ENCODE results near the gene RMND5A. TPM values are rescaled to one million over a fixed set of nuclear protein-coding genes. Genes with fewer than 3 reads are reported as not detected.

The RMND5A gene, protein sequence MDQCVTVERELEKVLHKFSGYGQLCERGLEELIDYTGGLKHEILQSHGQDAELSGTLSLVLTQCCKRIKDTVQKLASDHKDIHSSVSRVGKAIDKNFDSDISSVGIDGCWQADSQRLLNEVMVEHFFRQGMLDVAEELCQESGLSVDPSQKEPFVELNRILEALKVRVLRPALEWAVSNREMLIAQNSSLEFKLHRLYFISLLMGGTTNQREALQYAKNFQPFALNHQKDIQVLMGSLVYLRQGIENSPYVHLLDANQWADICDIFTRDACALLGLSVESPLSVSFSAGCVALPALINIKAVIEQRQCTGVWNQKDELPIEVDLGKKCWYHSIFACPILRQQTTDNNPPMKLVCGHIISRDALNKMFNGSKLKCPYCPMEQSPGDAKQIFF
- total RNA-seq (2014; rRNA removed; shearing (Covaris generic)) = 32.1 and 42.2 TPM in 2 replicates
- polyA plus RNA-seq (2015; cell fraction: cytosol; rRNA removed) = 18.2 and 21.0 TPM in 2 replicates
- polyA plus RNA-seq (2015; cell fraction: nucleus; rRNA removed) = 14.9 and 15.0 TPM in 2 replicates

DNA sequence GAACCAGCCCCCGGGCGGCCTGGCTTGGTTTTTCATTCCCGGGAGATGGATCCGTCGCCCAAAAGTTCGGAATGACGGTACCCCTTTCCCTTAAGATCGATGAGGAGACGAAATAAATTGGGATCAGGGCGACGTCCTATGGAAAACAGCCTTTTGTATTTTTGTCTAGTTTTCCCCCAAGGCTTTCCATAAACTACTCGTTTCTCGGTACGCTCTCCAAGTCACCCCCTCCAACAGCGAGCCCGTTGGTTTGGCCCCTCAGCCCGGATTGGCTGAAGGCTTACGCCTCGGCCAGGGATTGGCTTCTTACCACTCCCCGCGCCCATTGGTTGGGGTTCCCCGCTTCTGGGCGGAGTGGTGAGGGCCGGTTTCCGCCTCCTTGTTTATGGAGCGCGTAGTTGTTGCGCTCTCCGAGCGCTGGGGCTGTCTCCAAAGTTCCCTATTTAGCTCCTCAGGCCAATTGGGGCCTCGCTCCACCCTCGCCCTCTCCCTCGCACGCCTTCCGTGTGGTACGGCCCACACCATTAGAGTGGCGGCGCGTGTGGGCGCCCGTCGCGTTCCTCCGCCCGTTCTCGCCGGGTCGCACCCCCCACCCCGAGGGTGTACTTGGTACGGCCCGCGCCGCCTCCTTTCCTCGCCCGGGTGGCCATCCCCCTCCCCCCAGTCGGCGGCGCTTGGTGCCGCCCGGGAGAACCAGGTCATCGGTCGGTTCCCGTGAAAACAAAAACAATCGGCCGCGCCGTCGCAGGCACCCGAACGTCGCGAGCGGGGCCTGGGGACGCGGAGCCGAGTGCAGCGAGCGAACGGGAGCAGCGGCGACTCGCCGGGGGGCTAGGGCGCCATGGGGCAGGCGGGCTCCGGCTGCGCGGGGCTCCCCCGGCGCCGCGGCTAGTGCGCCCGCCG, at the start of gene RMND5A:
TSS of gene RMND5A (plus strand) at position 655 of the 903 bp plus-strand sequence. CDS start 377 bp downstream, outside the sequence.
- DNase-seq (ENCODE audit: low read depth) = peak; percentile 87

DNA sequence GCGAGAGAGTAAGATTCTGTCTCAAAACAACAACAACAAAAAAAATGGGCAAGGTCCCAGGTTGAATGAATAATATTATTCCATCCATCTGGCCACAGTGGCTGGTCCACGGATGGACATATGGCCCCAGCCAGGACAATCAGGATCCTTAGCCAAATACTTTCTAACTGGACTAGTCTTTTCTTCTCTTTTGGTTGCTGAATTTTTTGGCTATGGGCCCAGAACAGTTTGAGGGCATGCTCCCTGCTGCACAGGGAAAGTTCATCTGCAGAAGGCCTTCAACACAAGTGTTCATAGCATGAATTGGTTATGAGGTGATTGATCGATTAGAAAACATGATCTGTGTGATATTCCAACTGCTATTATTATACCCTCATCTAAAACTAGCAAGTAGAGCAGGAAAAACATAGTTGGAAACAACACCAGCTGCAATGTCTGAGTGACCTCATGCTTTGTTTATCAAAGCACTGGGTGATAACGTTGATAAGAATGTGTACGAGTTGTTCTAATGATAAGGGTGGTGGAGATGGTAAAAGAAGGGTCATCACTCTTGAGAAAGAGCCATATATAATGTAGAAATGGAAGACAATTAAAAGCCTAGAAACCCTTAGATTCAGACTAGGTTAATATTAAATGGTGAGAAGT, 48.6 kb upstream of the RMND5A start:
- no peak for DNase-seq (ENCODE audit: low read depth)

DNA sequence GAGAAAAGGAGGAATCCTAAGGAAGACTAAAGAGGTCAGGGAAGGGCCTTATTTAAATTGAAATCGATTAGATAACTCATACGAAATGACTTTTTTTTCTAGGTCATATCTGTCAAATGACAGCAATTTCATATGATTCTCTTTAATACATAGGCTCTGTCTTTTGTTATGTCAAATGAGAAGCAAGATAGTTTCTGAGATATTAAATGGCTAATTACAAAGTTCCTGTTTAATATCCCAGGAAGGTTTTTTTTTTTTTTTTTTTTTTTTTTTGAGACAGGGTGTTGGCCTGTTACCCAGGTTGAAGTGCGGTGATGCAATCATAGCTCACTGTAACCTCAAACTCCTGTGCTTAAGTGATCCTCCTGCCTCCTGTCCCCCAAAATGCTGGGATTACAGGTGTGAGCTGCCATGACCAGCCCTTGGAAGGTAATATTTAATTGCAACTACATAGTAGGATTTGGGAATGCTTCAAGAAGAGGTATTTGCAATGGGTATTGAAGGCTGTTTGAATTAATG, 48.0 kb upstream of the RMND5A start:
- no peak for DNase-seq (ENCODE audit: low read depth)

DNA sequence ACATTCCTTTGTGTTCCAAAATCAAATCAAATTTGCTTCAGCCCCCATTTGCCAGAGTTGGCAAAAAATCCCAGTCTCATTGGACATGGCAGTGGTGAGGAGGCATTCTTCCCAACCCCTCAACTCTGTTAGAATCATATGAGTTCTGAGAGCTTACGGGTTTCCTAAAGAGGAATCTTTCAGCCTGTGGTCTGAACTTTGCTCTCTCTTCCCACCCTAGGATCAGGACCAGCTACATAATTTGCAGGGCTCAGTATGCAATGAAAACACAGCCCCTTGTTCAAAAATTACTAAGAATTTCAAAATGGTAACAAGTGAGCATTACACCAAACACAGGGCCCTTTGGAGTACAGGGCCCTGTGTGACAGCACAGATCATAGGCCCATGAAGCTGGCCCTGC, 47.1 kb upstream of the RMND5A start:
- DNase-seq (ENCODE audit: low read depth) = no peak

DNA sequence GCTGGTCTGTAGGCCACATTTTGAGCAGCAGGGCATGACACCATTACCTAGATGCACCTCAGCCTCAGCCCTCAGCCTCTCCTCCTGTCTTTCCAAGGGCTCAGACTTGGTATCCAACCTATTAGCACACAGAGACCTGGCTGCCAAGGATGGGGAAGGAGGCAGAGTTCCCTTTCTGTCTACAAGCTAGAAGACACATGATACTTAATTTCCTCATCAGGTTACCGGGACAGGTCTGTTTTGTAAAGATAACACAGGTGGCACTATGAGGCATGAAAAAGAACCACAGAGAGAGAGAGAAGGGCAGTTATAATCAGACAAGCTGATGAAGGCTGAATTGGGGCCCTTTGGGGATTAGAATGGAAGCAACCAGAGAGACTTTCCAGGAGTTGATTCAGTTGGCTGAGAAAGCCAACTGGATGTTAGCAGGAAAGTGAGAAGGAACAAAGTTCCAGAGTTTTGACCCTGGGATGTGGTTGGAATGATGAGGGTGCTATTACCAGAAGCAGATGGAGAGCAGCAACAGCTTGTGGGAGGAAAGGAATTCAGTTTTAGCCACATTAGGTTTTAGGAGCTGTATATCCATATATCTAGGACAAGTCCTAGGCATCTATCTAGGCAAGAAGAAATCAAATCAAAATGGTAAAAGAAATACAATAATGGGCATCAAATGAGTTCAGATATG, 46.0 kb upstream of the RMND5A start:
- no peak for DNase-seq (ENCODE audit: low read depth)

DNA sequence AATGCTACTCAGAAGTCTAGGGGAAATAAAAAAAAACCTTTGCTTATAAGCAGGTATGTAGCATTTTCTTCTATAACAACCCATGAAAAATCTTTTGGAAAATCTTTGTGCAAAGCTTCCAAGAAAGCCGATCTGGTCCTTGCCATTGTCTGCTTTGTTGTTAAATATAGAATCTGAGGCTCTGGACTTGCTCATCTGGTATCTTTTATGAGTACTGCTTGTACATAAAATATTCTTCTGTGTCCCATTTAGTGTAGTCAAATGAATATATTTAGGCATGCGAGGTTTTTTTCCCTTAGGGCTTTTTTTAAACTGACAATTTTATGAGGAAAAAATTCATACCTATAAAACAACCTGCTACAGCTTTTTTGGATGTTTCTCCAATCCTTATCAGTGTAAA, 45.0 kb upstream of the RMND5A start:
- no peak for DNase-seq (ENCODE audit: low read depth)

DNA sequence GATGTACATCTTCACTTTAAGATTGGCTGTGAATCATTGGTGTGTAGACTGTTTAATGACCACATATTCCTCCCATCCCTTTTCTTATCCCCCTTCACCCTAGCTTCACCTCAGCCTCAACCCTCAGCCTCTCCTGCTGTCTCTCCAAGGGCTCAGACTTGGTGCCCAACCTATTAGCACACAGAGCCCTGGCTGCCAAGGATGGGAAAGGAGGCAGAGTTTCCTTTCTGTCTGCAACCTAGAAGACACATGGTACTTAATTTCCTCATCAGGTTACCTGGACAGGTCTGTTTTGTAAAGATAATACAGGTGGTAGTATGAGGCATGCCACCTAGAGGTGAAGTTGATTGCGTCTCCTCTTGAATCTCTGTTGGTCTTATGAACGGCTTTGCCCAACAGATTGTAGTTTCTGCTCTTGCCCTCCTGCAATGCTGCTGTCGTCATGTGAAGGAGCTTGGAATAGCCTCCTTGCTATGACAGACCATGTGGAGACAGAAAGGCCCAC, 44.5 kb upstream of the RMND5A start:
- DNase-seq (ENCODE audit: low read depth) = no peak

DNA sequence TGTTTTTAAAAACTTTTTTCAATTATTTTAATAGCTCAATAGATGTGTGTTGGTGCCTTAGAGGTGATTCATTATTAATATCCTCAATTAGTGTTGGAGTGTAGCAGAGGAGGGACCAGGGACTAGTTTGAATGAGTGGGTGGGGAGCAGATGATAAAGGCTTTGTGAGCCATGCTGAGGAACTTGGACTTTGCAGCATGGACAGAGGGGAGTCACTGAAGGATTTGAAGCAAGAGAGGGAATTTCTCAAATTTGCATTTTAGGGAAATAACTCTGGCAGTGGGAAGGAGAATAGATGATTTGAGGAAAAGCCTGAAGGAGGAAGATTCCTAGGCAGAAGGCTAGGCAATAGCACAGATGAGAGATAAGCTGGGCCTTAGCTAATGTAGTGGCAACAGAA, 42.3 kb upstream of the RMND5A start:
- DNase-seq (ENCODE audit: low read depth) = no peak

DNA sequence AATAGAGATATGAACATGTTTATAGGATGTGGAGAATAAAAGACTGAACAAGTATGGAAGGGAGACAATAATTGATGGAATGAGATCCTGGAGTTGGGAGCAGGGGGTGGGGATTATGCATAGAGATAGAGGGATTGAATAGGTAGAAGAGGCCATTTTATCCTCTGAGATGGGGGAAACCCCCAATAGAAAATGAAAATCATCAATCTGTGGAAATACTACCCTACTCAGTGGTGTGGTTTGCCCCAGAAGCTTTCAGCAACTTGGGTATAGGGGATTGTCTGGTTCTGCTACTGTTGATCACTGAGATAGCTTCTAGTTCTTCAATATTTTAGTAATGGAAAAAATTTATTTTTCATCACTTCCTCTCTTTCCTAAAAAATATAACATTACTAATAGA, 41.1 kb upstream of the RMND5A start:
- DNase-seq (ENCODE audit: low read depth) = no peak

DNA sequence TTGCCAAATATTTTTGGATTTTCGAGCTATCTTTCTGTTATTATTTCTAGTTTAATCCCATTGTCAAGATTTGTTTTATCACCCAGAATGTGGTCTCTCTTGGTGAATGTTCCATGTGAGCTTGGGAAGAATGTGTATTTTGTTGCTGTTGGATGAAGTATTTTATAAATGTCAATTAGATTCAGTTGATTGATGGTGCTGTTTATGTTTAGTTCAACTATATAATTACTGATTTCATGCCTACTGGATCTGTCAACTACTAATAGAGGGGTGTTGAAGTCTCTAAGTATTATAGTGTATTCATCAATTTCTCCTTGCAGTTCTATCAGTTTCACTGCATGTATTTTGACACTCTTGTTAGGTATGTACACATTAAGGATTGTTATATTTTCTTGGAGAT, 34.7 kb upstream of the RMND5A start:
- DNase-seq (ENCODE audit: low read depth) = no peak

DNA sequence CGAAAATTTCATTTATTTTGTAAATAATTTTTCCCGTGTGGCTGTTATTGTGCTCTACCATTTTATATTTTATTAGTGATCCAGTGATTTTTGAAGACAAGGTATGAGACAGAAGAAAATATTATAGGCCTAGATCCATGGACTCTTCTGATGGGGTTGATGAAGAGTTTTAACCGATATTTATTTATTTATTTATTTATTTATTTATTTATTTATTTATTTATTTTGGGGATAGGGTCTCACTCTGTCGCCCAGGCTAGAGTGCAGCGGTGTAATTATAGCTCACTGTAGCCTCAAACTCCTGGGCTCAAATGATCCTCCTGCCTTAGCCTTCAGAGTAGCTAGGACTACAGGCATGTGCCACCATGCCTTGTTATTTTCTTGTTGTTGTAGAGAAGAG, 33.6 kb upstream of the RMND5A start:
- DNase-seq (ENCODE audit: low read depth) = no peak

DNA sequence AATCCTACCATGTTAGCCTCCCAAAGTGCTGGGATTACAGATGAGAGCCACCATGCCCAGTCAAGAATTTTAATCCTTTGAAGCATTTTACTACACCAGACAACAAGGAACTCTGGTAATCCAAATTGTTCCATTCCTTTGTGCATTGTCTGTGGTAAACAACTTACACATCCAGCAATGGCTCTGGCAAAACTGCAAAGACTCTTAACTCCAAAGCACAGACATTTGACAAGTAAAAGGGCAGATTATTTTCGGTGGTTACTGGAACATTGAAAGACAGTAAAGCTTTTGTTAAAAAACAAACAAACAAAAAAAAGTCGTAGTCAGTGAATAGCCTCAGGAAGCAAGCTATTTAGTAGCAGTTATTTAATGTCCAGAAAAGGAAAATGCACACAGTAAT, 33.2 kb upstream of the RMND5A start:
- DNase-seq (ENCODE audit: low read depth) = no peak

DNA sequence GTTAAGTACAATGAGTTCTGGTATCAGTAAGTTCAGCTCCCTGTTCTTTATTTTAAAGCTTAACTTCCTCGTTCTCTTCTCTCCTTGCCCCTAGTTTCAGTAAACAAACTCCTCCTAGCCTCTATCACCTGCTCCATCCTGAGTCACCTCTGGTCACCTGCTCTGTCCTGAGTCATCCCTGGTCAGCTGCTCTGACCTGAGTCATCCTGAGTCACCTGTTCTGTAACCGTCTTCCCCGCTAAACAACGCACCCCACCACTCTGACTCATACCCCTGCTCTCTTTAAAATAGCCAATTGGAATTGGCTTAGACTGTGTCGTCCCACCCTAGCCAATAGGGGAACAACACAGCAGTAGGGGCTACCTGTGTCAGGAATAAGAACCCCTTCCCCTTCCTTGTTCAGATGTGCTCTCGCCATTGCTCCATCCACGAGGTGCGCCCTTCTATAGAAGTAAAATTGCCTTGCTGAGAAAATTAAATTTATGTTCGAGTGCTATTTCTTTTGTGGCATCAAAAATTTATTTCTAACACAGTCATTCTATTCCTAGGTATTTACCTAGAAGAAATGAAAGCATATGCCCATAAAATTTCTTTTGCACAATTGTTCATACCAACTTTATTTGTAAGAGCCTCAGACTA, 24.9 kb upstream of the RMND5A start:
- peak; percentile 97 for DNase-seq (ENCODE audit: low read depth)

DNA sequence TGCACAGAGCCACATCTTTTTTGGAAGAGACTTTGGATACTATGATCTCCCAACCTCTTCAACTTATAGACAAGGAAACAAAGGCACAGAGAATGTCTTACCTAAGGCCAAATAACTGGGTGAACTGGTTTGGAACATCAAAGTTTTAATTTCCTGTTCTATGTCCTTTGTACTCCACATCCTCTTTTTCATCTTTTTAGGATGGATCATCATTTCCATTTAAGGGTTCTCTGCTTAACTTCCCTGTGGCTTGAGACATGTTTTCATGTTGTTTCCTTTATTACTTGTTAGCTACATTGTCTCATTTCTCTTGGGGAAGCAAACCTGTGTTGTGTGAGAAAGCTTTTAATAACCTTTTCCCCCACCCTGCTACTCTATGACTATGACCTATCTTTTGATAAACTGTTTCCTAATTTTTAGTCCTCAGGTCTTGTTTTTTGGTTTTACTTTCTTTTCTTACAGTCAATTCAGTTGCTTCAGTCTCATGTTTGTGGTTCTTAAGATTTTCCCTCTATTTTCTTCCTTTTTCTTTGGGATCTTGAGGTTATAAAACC, 22.5 kb upstream of the RMND5A start:
- DNase-seq (ENCODE audit: low read depth) = no peak

DNA sequence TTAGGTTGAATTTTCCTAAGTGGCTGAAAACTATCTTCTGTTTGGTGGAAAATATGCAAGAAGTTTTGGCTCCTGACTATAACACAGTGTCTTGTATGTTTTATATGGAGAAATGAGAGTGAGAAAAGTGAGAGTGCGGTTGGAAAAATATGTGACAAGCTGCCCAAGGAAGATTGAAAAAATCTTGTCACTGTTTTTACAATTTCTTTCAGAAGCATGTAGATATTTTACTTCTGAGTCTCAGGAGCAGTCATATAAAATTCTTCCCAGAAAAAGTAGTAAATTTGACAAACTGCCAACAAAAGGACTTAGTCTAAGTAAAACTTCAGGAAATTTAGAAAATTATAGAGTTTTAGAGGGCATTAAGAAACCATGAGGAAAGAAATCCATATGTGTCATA, 19.4 kb upstream of the RMND5A start:
- no peak for DNase-seq (ENCODE audit: low read depth)

DNA sequence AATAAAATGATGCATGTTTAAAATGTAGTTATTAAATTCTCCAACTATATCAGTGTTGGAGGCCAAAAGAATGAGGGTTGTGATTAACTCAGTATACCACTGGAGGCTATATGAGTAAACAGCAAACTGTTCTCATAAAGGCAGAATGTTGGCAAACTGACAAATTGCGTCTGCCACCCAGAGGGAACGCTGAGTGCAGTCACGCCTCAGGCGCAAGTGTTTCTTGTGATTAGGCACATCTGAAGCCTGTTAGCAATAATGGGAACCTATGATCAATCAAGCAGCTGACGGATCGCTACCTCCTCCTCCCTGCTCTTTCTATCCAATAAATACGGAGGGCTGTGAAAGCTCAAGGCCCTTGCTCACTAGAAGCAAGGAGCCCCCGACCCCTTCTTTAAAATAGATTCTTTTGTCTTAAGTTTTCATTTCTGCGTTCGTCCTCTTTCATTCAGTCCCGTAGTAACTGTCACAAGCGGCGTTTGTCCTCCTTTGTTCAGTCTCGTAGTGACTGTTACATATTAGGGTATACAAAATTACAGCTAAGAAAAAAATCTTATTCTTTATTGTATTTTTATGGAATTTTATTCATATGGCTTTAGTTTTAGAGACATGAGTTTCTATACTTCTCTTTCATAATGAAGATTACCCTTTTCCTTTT, 16.3 kb upstream of the RMND5A start:
- no peak for DNase-seq (ENCODE audit: low read depth)

DNA sequence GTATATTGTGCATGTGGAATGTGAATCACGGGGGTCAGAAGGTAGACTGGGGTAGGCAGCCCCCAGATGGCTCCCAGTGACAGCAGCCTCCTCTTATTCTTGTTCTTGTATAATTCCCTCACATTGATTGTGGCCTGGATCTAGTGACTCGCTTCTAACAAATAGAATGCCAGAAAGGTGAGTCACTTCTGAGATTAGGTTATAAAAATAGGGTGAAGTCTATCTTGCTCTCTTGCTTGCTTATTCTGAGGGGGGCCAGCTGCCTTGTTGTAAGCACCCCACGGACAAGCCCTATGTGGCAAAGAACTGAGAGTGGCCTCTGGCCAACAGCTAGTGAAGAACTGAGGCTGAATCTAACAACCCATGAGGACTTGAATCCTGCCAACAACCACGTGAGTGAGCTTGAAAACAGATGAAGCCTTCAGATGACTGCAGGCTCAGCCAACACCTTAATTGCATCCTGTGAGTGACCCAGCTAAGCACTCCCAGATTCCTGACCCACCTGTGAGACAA, 15.6 kb upstream of the RMND5A start:
- peak; percentile 93 for DNase-seq (ENCODE audit: low read depth)

DNA sequence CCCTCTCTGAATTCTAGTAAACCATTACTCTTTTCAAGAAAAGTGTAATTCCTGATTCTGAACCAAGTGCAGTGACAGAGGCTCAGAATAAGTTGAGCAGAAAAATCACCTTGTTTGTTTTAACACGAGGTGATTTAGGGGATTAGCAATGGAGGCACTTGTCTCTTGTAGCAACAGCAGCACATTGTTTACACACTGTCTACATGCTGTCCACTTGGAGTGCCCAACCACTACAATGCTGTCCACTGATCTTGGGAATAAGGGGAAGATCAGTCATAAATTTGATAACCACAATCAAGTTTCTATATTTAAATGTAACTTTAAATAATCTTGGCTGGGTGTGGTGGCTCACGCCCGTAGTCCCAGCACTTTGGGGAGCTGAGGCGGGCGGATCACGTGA, 13.9 kb upstream of the RMND5A start:
- DNase-seq (ENCODE audit: low read depth) = no peak

DNA sequence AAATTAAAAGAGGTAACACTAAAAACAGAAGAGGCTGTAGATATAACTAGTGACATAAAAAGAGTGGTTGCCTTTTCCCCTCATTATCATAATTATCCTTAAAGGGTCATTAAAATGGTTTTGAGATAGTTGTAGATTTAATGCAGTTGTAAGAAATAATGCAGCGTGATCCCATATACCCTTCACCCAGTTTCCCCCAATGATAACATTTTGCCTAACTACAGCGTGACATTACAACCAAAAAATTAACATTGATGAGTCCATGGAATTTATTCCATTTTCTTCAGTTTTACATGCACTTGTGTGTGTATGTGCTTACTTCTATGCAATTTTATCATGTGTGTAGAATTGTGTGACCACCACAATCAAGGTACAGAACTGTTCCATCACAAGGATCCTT, 13.2 kb upstream of the RMND5A start:
- no peak for DNase-seq (ENCODE audit: low read depth)
